ENCODE results near the gene SAMD10.
"Not testable (repeated sequence)": the region's sequence is repeated elsewhere in the genome, so short reads cannot be mapped to it uniquely, and the experiment has no call there.

The SAMD10 gene

DNA sequence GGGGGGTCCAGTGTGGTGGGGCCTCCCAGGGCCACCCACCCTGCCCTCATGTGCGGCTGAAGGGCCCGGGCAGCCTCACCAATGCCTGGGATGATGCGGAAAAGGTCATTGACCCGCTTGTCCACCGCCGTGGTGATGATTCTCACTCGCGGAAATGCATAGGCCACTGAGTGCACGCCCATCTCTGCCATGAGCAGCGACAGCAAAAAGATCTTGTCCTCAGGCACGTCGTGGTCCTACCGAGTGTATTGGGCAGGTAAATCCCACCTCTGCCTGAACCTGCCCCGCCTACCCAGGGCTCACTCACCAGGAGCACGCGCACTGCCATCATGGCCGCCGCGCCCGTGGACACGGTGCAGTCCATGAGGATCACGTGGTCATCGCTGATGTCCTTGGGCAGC is 39.4 kb downstream of the SAMD10 start:
- H3K27me3 ChIP-seq (ENCODE audit: low read depth) = no peaks in the 10 kb centered on the region
- H3K4me1 ChIP-seq = no peaks in the 10 kb centered on the region; the same call in 1 of the 2 replicates
- peaks cover 54% of the 10 kb centered on the region for H3K36me3 ChIP-seq (replicated peaks)
- H3K9me3 ChIP-seq = no peaks in the 10 kb centered on the region
- H3K4me3 ChIP-seq = no peak overlapping the region
- in situ Hi-C loops (cut with MboI; ENCODE audit: low sequenced_read_pairs) = no loop called here
- no peak for DNase-seq (ENCODE audit: low spot score in 2 of 2)

GRCh38 chr20:63939061-63939935 is 40.1 kb downstream of the SAMD10 start:
- Histone ChIP-seq H3K4me1 (no peaks in the 10 kb centered on the region; the same call in 1 of the 2 replicates), H3K9me3 (no peaks in the 10 kb centered on the region), H3K4me3 (no peak overlapping the region), H3K27me3 (ENCODE audit: low read depth) (no peaks in the 10 kb centered on the region), H3K36me3 (replicated peaks) (peaks cover 52% of the 10 kb centered on the region)
- no peak for DNase-seq (ENCODE audit: low spot score in 2 of 2)
- in situ Hi-C loops (cut with MboI; ENCODE audit: low sequenced_read_pairs) = no loop called here

GRCh38 chr20:63937596-63937995 is 41.8 kb downstream of the SAMD10 start:
- Histone ChIP-seq H3K27me3 (ENCODE audit: low read depth) (no peaks in the 10 kb centered on the region), H3K36me3 (replicated peaks) (peaks cover 51% of the 10 kb centered on the region), H3K4me1 (no peaks in the 10 kb centered on the region; the same call in 1 of the 2 replicates), H3K4me3 (no peak overlapping the region), H3K9me3 (no peaks in the 10 kb centered on the region)
- in situ Hi-C loops (cut with MboI; ENCODE audit: low sequenced_read_pairs) = no loop called here
- no peak for DNase-seq (ENCODE audit: low spot score in 2 of 2)

- Histone ChIP-seq H3K4me3 (no peak overlapping the region), H3K4me1 (no peaks in the 10 kb centered on the region), H3K36me3 (replicated peaks) (peaks cover 60% of the 10 kb centered on the region), H3K27me3 (ENCODE audit: low read depth) (no peaks in the 10 kb centered on the region), H3K9me3 (no peaks in the 10 kb centered on the region)
- in situ Hi-C loops (cut with MboI; ENCODE audit: low sequenced_read_pairs) = no loop called here
- DNase-seq (ENCODE audit: low spot score in 2 of 2) = no peak
Measured at GRCh38 chr20:63935447-63935846, 44.0 kb downstream of the SAMD10 start.

DNA sequence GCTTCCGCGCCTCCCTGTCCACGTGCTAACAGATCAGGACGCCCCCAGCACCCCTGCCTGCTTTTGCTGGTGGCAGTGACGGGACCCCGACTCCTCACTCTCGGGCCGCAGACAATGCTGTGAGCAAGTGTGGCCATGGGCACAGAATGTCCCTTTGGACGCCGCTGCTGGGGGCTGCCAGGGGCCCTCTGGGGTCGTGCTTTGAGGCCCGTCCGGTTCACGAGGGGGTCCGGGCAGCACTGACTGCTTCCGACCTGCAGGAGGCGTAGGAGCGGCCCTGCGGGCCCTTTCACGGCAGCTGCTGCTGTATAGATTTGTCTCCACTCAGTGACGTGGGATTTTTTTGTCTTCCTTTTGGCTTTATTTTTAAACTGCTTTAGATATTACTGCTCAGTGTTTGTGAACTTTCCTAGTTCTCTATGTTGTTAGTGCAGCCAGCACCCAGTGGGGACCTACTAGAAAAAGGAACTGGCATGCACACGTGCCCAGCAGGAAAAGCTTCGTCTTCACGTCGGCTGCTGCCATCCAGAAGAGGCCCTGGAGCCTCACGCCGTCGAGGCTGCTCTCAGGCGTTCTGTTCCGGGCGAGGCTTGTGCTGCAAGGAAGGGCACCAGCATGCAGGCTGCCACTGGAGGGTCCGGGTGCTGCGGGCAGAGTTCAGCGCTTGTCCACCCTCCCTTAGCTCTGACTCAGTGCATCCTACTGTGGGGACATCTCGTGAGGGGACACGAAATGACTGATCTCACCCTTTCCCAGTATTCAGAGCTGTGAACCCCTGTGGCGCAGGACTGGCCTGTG is 45.0 kb downstream of the SAMD10 start:
- no peaks in the 10 kb centered on the region for H3K4me1 ChIP-seq
- H3K36me3 ChIP-seq (replicated peaks) = peaks cover 59% of the 10 kb centered on the region

DNA sequence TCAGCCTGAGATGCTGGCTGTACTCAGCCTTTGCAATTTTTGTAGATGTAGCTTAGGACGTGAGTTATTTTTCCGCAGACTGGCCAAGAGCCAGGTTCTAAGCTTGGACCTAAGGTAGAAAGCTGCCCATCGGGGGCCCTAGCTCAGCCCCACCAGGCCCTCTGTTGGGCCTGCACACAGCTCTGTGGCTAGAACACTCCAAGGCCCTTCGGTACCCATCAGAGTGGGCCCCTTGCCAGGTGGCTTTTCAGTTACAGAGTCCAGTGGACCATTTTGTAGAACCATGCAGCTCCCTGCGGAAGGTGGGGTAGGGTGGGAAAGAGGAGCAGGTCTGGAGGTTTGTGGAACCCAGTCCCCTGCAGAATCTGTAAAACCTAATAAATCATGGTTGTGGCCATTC is 45.8 kb downstream of the SAMD10 start:
- H3K36me3 ChIP-seq (replicated peaks) = peaks cover 63% of the 10 kb centered on the region
- in situ Hi-C loops (cut with MboI; ENCODE audit: low sequenced_read_pairs) = no loop called here
- H3K4me1 ChIP-seq = no peaks in the 10 kb centered on the region
- no peaks in the 10 kb centered on the region for H3K9me3 ChIP-seq
- H3K4me3 ChIP-seq = no peak overlapping the region
- DNase-seq (ENCODE audit: low spot score in 2 of 2) = no peak
- no peaks in the 10 kb centered on the region for H3K27me3 ChIP-seq (ENCODE audit: low read depth)

More for the DNA sequence above, 45.0 kb downstream of the SAMD10 start:
- Histone ChIP-seq H3K27me3 (ENCODE audit: low read depth) (no peaks in the 10 kb centered on the region), H3K9me3 (no peaks in the 10 kb centered on the region), H3K4me3 (no peak overlapping the region)
- in situ Hi-C loops (cut with MboI; ENCODE audit: low sequenced_read_pairs) = no loop called here
- no peak for DNase-seq (ENCODE audit: low spot score in 2 of 2)

DNA sequence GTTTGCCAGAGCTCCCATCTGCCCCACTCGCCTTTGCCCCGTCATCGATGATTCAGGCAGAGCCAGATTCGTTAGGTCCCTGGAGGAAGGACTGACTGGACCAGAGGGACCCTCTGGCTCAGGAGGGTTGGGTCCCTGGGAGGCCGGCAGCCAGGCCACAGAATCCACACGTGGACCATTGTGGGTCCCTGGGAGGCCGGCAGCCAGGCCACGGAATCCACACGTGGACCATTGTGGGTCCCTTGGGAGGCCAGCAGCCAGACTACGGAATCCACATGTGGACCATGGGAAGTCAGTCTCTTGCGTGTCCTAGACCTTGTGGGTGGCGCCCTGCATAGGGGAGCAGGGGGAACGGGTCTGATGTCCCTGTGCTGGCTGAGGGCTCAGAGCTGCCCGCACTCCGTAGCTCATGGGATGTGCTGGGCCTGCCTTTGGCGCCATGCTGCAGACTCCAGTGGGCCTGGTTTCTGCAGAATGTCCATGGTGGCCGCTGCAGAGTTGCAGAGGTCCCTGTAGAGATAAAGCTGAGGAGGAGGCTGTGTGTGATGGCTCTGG is 46.8 kb downstream of the SAMD10 start:
- H3K4me1 ChIP-seq = no peaks in the 10 kb centered on the region
- peaks cover 72% of the 10 kb centered on the region for H3K36me3 ChIP-seq (replicated peaks)

DNA sequence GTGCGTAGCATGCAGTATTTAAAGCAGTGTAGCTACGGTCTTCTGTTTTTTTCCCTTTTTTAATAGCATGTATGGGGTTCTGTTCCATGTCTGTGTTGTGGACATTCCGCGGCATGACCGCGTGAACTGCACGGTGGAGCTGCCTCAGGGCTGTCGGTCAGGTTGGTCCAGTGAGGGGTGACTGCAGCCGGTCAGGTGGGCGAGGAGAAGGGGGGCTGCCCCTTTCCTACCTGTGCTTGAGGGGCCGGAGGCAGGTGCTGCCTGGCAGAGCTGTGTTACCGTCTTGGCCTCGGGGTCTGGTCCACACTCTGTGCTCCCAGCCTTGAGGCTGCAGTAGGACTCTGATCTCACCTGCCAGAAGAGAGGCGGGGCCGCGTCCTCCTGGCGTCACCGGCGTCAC is 47.7 kb downstream of the SAMD10 start:
- no peak overlapping the region for H3K4me3 ChIP-seq
- no peaks in the 10 kb centered on the region for H3K27me3 ChIP-seq (ENCODE audit: low read depth)
- H3K9me3 ChIP-seq = no peaks in the 10 kb centered on the region
- H3K36me3 ChIP-seq (replicated peaks) = peaks cover 76% of the 10 kb centered on the region
- H3K4me1 ChIP-seq = no peaks in the 10 kb centered on the region
- DNase-seq (ENCODE audit: low spot score in 2 of 2) = no peak
- in situ Hi-C loops (cut with MboI; ENCODE audit: low sequenced_read_pairs) = no loop called here

More for the DNA sequence above, 46.8 kb downstream of the SAMD10 start:
- in situ Hi-C loops (cut with MboI; ENCODE audit: low sequenced_read_pairs) = no loop called here
- Histone ChIP-seq H3K4me3 (no peak overlapping the region), H3K27me3 (ENCODE audit: low read depth) (no peaks in the 10 kb centered on the region), H3K9me3 (no peaks in the 10 kb centered on the region)
- no peak for DNase-seq (ENCODE audit: low spot score in 2 of 2)

GRCh38 chr20:63930971-63931553 is 48.4 kb downstream of the SAMD10 start:
- Histone ChIP-seq H3K4me1 (no peaks in the 10 kb centered on the region), H3K9me3 (no peaks in the 10 kb centered on the region), H3K36me3 (replicated peaks) (peaks cover 78% of the 10 kb centered on the region), H3K4me3 (no peak overlapping the region), H3K27me3 (ENCODE audit: low read depth) (no peaks in the 10 kb centered on the region)
- in situ Hi-C loops (cut with MboI; ENCODE audit: low sequenced_read_pairs) = no loop called here
- no peak for DNase-seq (ENCODE audit: low spot score in 2 of 2)

GRCh38 chr20:63929473-63929883 is 50.0 kb downstream of the SAMD10 start:
- peaks cover 66% of the 10 kb centered on the region for H3K36me3 ChIP-seq (replicated peaks)
- H3K27me3 ChIP-seq (ENCODE audit: low read depth); H3K4me3 ChIP-seq; H3K9me3 ChIP-seq; DNase-seq (ENCODE audit: low spot score in 2 of 2); in situ Hi-C loops (cut with MboI; ENCODE audit: low sequenced_read_pairs); H3K4me1 ChIP-seq: not testable (repeated sequence)

DNA sequence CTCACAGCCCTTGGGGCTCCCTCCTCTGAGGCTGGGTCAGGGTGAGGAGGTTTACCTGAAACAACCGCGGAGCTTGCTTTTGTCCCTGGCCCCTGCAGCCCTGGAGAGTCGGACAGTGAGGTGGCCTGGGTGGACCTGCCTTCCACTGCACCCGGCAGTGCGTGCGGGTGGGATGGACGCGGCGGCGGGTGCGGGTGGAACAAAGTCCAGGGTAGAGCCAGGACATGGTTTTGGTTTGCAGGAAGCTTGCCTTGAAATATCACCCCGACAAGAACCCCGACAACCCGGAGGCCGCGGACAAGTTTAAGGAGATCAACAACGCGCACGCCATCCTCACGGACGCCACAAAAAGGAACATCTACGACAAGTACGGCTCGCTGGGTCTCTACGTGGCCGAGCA is 50.4 kb downstream of the SAMD10 start:
- no peak for DNase-seq (ENCODE audit: low spot score in 2 of 2)
- peaks cover 66% of the 10 kb centered on the region for H3K36me3 ChIP-seq (replicated peaks)
- in situ Hi-C loops (cut with MboI; ENCODE audit: low sequenced_read_pairs) = no loop called here
- no peaks in the 10 kb centered on the region for H3K9me3 ChIP-seq
- no peaks in the 10 kb centered on the region for H3K4me1 ChIP-seq
- no peak overlapping the region for H3K4me3 ChIP-seq
- no peaks in the 10 kb centered on the region for H3K27me3 ChIP-seq (ENCODE audit: low read depth)

DNA sequence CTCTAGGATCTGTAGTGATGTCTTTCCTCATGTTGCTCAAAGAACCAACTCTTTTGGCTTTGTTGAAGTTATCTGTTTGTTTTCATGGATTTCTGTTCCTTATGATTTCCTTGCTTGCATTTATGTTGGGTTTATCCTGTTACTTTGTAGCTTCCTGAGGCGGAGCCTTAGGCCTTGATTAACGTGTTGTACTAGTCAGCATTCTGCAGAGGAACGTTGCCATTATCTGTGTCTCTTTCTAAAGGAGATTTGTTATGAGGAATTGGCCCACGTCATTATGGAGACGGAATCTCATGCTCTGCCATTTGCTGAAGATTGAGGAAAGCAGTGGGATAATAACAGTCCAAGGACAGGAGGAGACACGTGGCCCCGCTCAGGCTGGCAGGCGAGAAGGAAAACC is 53.1 kb downstream of the SAMD10 start:
- no peaks in the 10 kb centered on the region for H3K9me3 ChIP-seq
- DNase-seq (ENCODE audit: low spot score in 2 of 2) = no peak
- H3K4me3 ChIP-seq = no peak overlapping the region
- in situ Hi-C loops (cut with MboI; ENCODE audit: low sequenced_read_pairs) = no loop called here
- H3K4me1 ChIP-seq = no peaks in the 10 kb centered on the region
- H3K36me3 ChIP-seq (replicated peaks) = peaks cover 39% of the 10 kb centered on the region
- H3K27me3 ChIP-seq (ENCODE audit: low read depth) = no peaks in the 10 kb centered on the region

GRCh38 chr20:63924241-63924640 is 55.2 kb downstream of the SAMD10 start:
- DNase-seq (ENCODE audit: low spot score in 2 of 2) = no peak
- no peaks in the 10 kb centered on the region for H3K27me3 ChIP-seq (ENCODE audit: low read depth)
- H3K4me3 ChIP-seq = no peak overlapping the region
- H3K9me3 ChIP-seq = no peaks in the 10 kb centered on the region
- in situ Hi-C loops (cut with MboI; ENCODE audit: low sequenced_read_pairs) = no loop called here
- peaks cover 24% of the 10 kb centered on the region for H3K36me3 ChIP-seq (replicated peaks)
- H3K4me1 ChIP-seq = no peaks in the 10 kb centered on the region
